WTC11 (cell line): ENCODE data around the gene SYNPO2. TPM values are rescaled to one million over a fixed set of nuclear protein-coding genes. Genes with fewer than 3 reads are reported as not detected.
"Not testable (repeated sequence)": the region's sequence is repeated elsewhere in the genome, so short reads cannot be mapped to it uniquely, and the experiment has no call there.

Experiments used
- ATAC-seq: fragments of 200-7000 bp; cut with Tn5 transposase; 2 replicates; pipeline ENCODE4 v1.10.0; 2021; ENCODE audit warnings: mild to moderate bottlenecking, moderate library complexity
- CTCF ChIA-PET: fragments of 300-600 bp; sonication (Branson Sonifier 250); formaldehyde crosslinking; loops from one replicate; lab custom pipeline; 2021; ENCODE audit warnings: antibody characterized with exemption; lab: Charles Lee
- POLR2A ChIA-PET: fragments of 350-600 bp; sonication (Branson Sonifier 250); formaldehyde crosslinking; loops from one replicate; lab custom pipeline; 2021; ENCODE audit warnings: antibody characterized with exemption; lab: Charles Lee
- DNase-seq: peaks from one replicate; pipeline ENCODE4 v3.0.0; 2021; ENCODE audit warnings: low spot score
- H3K27ac Mint-ChIP-seq: 2 replicates; pipeline ENCODE4 v1.8.0; 2021; ENCODE audit warnings: mixed read lengths
- H3K27me3 Mint-ChIP-seq: 2 replicates; pipeline ENCODE4 v1.8.0; 2021; ENCODE audit warnings: low read depth, mild to moderate bottlenecking, moderate library complexity, mixed read lengths
- H3K36me3 Mint-ChIP-seq: 2 replicates; pipeline ENCODE4 v1.8.0; 2021; ENCODE audit warnings: mixed read lengths
- H3K4me1 Mint-ChIP-seq: 2 replicates; pipeline ENCODE4 v1.8.0; 2022; ENCODE audit warnings: mixed read lengths
- H3K4me3 Mint-ChIP-seq: 2 replicates; pipeline ENCODE4 v1.8.0; 2021; ENCODE audit warnings: mild to moderate bottlenecking, moderate library complexity, mixed read lengths
- H3K9me3 Mint-ChIP-seq: 2 replicates; pipeline ENCODE4 v1.8.0; 2021; ENCODE audit warnings: mixed read lengths
- CREB1 ChIP-seq: sonication (generic); formaldehyde crosslinking; IDR thresholded peaks from 2 replicates; pipeline ENCODE4 v1.8.0; 2023; ENCODE audit warnings: mild to moderate bottlenecking, missing genetic modification reagents
- EMX1 ChIP-seq: fragments of 250-450 bp; sonication (Bioruptor Pico); IDR thresholded peaks from 2 replicates; pipeline ENCODE4 v1.8.0; 2021; ENCODE audit warnings: mild to moderate bottlenecking
- FOXK1 ChIP-seq: sonication (generic); formaldehyde crosslinking; IDR thresholded peaks from 2 replicates; pipeline ENCODE4 v1.8.0; 2022; ENCODE audit warnings: mild to moderate bottlenecking, moderate library complexity, missing genetic modification reagents
- HMGA2 ChIP-seq: fragments of 250-450 bp; sonication (Bioruptor Pico); IDR thresholded peaks from 2 replicates; pipeline ENCODE4 v1.4.0; 2021; ENCODE audit warnings: mild to moderate bottlenecking, moderate library complexity
- JUN ChIP-seq: sonication (generic); formaldehyde crosslinking; IDR thresholded peaks from 2 replicates; pipeline ENCODE4 v1.8.0; 2023; ENCODE audit warnings: mild to moderate bottlenecking, missing genetic modification reagents
- KAT7 ChIP-seq: sonication (generic); formaldehyde crosslinking; IDR thresholded peaks from 2 replicates; pipeline ENCODE4 v1.8.1; 2023; ENCODE audit warnings: missing genetic modification reagents, mild to moderate bottlenecking, borderline replicate concordance
- NFE2L1 ChIP-seq: sonication (generic); formaldehyde crosslinking; IDR thresholded peaks from 2 replicates; pipeline ENCODE4 v1.8.1; 2023; ENCODE audit warnings: missing genetic modification reagents
- NR1H2 ChIP-seq: sonication (generic); formaldehyde crosslinking; IDR thresholded peaks from 2 replicates; pipeline ENCODE4 v1.9.0; 2021; ENCODE audit warnings: mild to moderate bottlenecking, moderate library complexity, missing genetic modification reagents
- OVOL2 ChIP-seq: fragments of 250-450 bp; sonication (Bioruptor Pico); IDR thresholded peaks from 2 replicates; pipeline ENCODE4 v1.9.0; 2021; ENCODE audit warnings: mild to moderate bottlenecking, borderline replicate concordance
- PRRX2 ChIP-seq: fragments of 250-450 bp; sonication (Bioruptor Pico); IDR thresholded peaks from 2 replicates; pipeline ENCODE4 v1.8.0; 2021; ENCODE audit warnings: mild to moderate bottlenecking
- SOX15 ChIP-seq: fragments of 250-450 bp; sonication (Bioruptor Pico); IDR thresholded peaks from 2 replicates; pipeline ENCODE4 v1.9.0; 2021; ENCODE audit warnings: mild to moderate bottlenecking
- TCF7 ChIP-seq: sonication (generic); formaldehyde crosslinking; IDR thresholded peaks from 2 replicates; pipeline ENCODE4 v1.8.0; 2022; ENCODE audit warnings: mild to moderate bottlenecking, low read depth, missing genetic modification reagents, moderate library complexity
- TP53 ChIP-seq: sonication (generic); formaldehyde crosslinking; IDR thresholded peaks from 2 replicates; pipeline ENCODE4 v1.8.1; 2023; ENCODE audit warnings: mild to moderate bottlenecking, missing genetic modification reagents
- ZBTB21 ChIP-seq: sonication (generic); formaldehyde crosslinking; IDR thresholded peaks from 2 replicates; pipeline ENCODE4 v1.8.1; 2023; ENCODE audit warnings: mild to moderate bottlenecking, missing genetic modification reagents, borderline replicate concordance
- ZMAT4 ChIP-seq: fragments of 250-450 bp; sonication (Bioruptor Pico); IDR thresholded peaks from 2 replicates; pipeline ENCODE4 v1.9.0; 2021; ENCODE audit warnings: mild to moderate bottlenecking
- ZNF121 ChIP-seq: sonication (generic); formaldehyde crosslinking; IDR thresholded peaks from 2 replicates; pipeline ENCODE4 v1.8.0; 2023; ENCODE audit warnings: missing genetic modification reagents
- ZNF416 ChIP-seq: fragments of 250-450 bp; sonication (Bioruptor Pico); IDR thresholded peaks from 2 replicates; pipeline ENCODE4 v1.9.0; 2021; ENCODE audit warnings: mild to moderate bottlenecking, inconsistent platforms
- ZNF423 ChIP-seq: fragments of 250-450 bp; sonication (Bioruptor Pico); IDR thresholded peaks from 2 replicates; pipeline ENCODE4 v2.1.2; 2022; ENCODE audit warnings: mild to moderate bottlenecking, moderate library complexity
- total RNA-seq: library from RNA; stranded (reverse); gene quantifications from 3 replicates; pipeline ENCODE4 v1.2.3, GENCODE V29; 2021
- TF ChIP-seq, protein P1 (sequence below): sonication (generic); formaldehyde crosslinking; IDR thresholded peaks from 2 replicates; pipeline ENCODE4 v1.8.1; 2023; ENCODE audit warnings: mild to moderate bottlenecking, missing genetic modification reagents, moderate library complexity
- TF ChIP-seq, protein P2 (sequence below): sonication (generic); formaldehyde crosslinking; IDR thresholded peaks from 2 replicates; pipeline ENCODE4 v1.8.0; 2023; ENCODE audit warnings: missing genetic modification reagents, mild to moderate bottlenecking, borderline replicate concordance
- TF ChIP-seq, protein P3 (sequence below): fragments of 200-600 bp; IDR thresholded peaks from 2 replicates; pipeline ENCODE4 v1.8.0; 2022; ENCODE audit warnings: antibody characterized with exemption
- TF ChIP-seq, protein P4 (sequence below): fragments of 250-450 bp; sonication (Bioruptor Pico); IDR thresholded peaks from 2 replicates; pipeline ENCODE4 v1.9.0; 2021; ENCODE audit warnings: mild to moderate bottlenecking, borderline replicate concordance

SYNPO2 gene
- total RNA-seq, 1 experiment from 2014 or later = 1.9 TPM

GRCh38 chr4:119000400-119000799 is 111.7 kb downstream of the SYNPO2 start (continued):
- TF ChIP-seq KAT7 (CRISPR knock-in tag) = no peak
- no peak for TF ChIP-seq OVOL2 (CRISPR knock-in tag)
- no peak for TF ChIP-seq ZMAT4
- TF ChIP-seq EMX1 (CRISPR knock-in tag) = no peak
- TF ChIP-seq ZNF416 (CRISPR knock-in tag) = no peak
- no peak for TF ChIP-seq TP53

GRCh38 chr4:119002476-119002875 is 113.8 kb downstream of the SYNPO2 start:
- TF ChIP-seq SOX15 (CRISPR knock-in tag) (no peak), NR1H2 (CRISPR knock-in tag) (no peak), NFE2L1 (no peak), ZNF416 (CRISPR knock-in tag) (no peak), FOXK1 (CRISPR knock-in tag) (no peak), TCF7 (no peak), JUN (no peak), PRRX2 (CRISPR knock-in tag) (no peak), HMGA2 (no peak), ZBTB21 (no peak), ZNF121 (no peak), ZNF423 (CRISPR knock-in tag) (no peak), CREB1 (CRISPR knock-in tag) (no peak)
- TF ChIP-seq, protein P1, sequence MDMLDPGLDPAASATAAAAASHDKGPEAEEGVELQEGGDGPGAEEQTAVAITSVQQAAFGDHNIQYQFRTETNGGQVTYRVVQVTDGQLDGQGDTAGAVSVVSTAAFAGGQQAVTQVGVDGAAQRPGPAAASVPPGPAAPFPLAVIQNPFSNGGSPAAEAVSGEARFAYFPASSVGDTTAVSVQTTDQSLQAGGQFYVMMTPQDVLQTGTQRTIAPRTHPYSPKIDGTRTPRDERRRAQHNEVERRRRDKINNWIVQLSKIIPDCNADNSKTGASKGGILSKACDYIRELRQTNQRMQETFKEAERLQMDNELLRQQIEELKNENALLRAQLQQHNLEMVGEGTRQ (CRISPR knock-in tag) = no peak
- TF ChIP-seq, protein P2, sequence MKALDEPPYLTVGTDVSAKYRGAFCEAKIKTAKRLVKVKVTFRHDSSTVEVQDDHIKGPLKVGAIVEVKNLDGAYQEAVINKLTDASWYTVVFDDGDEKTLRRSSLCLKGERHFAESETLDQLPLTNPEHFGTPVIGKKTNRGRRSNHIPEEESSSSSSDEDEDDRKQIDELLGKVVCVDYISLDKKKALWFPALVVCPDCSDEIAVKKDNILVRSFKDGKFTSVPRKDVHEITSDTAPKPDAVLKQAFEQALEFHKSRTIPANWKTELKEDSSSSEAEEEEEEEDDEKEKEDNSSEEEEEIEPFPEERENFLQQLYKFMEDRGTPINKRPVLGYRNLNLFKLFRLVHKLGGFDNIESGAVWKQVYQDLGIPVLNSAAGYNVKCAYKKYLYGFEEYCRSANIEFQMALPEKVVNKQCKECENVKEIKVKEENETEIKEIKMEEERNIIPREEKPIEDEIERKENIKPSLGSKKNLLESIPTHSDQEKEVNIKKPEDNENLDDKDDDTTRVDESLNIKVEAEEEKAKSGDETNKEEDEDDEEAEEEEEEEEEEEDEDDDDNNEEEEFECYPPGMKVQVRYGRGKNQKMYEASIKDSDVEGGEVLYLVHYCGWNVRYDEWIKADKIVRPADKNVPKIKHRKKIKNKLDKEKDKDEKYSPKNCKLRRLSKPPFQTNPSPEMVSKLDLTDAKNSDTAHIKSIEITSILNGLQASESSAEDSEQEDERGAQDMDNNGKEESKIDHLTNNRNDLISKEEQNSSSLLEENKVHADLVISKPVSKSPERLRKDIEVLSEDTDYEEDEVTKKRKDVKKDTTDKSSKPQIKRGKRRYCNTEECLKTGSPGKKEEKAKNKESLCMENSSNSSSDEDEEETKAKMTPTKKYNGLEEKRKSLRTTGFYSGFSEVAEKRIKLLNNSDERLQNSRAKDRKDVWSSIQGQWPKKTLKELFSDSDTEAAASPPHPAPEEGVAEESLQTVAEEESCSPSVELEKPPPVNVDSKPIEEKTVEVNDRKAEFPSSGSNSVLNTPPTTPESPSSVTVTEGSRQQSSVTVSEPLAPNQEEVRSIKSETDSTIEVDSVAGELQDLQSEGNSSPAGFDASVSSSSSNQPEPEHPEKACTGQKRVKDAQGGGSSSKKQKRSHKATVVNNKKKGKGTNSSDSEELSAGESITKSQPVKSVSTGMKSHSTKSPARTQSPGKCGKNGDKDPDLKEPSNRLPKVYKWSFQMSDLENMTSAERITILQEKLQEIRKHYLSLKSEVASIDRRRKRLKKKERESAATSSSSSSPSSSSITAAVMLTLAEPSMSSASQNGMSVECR (CRISPR knock-in tag) = no peak
- TF ChIP-seq, protein P3, sequence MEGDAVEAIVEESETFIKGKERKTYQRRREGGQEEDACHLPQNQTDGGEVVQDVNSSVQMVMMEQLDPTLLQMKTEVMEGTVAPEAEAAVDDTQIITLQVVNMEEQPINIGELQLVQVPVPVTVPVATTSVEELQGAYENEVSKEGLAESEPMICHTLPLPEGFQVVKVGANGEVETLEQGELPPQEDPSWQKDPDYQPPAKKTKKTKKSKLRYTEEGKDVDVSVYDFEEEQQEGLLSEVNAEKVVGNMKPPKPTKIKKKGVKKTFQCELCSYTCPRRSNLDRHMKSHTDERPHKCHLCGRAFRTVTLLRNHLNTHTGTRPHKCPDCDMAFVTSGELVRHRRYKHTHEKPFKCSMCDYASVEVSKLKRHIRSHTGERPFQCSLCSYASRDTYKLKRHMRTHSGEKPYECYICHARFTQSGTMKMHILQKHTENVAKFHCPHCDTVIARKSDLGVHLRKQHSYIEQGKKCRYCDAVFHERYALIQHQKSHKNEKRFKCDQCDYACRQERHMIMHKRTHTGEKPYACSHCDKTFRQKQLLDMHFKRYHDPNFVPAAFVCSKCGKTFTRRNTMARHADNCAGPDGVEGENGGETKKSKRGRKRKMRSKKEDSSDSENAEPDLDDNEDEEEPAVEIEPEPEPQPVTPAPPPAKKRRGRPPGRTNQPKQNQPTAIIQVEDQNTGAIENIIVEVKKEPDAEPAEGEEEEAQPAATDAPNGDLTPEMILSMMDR = no peak
- TF ChIP-seq, protein P4, sequence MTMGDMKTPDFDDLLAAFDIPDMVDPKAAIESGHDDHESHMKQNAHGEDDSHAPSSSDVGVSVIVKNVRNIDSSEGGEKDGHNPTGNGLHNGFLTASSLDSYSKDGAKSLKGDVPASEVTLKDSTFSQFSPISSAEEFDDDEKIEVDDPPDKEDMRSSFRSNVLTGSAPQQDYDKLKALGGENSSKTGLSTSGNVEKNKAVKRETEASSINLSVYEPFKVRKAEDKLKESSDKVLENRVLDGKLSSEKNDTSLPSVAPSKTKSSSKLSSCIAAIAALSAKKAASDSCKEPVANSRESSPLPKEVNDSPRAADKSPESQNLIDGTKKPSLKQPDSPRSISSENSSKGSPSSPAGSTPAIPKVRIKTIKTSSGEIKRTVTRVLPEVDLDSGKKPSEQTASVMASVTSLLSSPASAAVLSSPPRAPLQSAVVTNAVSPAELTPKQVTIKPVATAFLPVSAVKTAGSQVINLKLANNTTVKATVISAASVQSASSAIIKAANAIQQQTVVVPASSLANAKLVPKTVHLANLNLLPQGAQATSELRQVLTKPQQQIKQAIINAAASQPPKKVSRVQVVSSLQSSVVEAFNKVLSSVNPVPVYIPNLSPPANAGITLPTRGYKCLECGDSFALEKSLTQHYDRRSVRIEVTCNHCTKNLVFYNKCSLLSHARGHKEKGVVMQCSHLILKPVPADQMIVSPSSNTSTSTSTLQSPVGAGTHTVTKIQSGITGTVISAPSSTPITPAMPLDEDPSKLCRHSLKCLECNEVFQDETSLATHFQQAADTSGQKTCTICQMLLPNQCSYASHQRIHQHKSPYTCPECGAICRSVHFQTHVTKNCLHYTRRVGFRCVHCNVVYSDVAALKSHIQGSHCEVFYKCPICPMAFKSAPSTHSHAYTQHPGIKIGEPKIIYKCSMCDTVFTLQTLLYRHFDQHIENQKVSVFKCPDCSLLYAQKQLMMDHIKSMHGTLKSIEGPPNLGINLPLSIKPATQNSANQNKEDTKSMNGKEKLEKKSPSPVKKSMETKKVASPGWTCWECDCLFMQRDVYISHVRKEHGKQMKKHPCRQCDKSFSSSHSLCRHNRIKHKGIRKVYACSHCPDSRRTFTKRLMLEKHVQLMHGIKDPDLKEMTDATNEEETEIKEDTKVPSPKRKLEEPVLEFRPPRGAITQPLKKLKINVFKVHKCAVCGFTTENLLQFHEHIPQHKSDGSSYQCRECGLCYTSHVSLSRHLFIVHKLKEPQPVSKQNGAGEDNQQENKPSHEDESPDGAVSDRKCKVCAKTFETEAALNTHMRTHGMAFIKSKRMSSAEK (CRISPR knock-in tag) = no peak
- TF ChIP-seq, all 79 proteins: peak for 0
- ChIA-PET POLR2A (no interaction called here), CTCF (no interaction called here)
- ATAC-seq (no peak), DNase-seq (no peak)
- Mint-ChIP-seq H3K36me3 (peaks cover 5% of the 10 kb centered on the region; the same call in 1 of the 2 replicates), H3K4me1 (peaks cover 35% of the 10 kb centered on the region), H3K27ac (no peak overlapping the region), H3K9me3 (peaks cover 4% of the 10 kb centered on the region; the same call in 1 of the 2 replicates), H3K27me3 (no peaks in the 10 kb centered on the region), H3K4me3 (no peak overlapping the region)

- Mint-ChIP-seq H3K4me1 (peaks cover 30% of the 10 kb centered on the region), H3K27ac (peak overlapping the region; percentile 79; the same call in 1 of the 2 replicates)
- H3K9me3 Mint-ChIP-seq, CTCF ChIA-PET, DNase-seq, POLR2A ChIA-PET, H3K4me3 Mint-ChIP-seq, H3K27me3 Mint-ChIP-seq, H3K36me3 Mint-ChIP-seq: not testable (repeated sequence)
- peak; percentile 32; the same call in 1 of the 2 replicates for ATAC-seq
These were observed 114.3 kb downstream of the SYNPO2 start for GRCh38 chr4:119003001-119003400.
